Erythroblast (primary cell): ENCODE results near the gene SIGLEC12.
"Not testable (repeated sequence)": the region's sequence is repeated elsewhere in the genome, so short reads cannot be mapped to it uniquely, and the experiment has no call there.

Experiments used
- GATA1 ChIP-seq: IDR thresholded peaks from 2 replicates; pipeline ENCODE4 v1.6.1; 2011; ENCODE audit warnings: low read depth, mild to moderate bottlenecking, control low read depth, low read length, moderate library complexity
- POLR2A ChIP-seq: IDR thresholded peaks from 2 replicates; pipeline ENCODE4 v1.6.1; 2011; ENCODE audit warnings: mild to moderate bottlenecking, low read length

DNA sequence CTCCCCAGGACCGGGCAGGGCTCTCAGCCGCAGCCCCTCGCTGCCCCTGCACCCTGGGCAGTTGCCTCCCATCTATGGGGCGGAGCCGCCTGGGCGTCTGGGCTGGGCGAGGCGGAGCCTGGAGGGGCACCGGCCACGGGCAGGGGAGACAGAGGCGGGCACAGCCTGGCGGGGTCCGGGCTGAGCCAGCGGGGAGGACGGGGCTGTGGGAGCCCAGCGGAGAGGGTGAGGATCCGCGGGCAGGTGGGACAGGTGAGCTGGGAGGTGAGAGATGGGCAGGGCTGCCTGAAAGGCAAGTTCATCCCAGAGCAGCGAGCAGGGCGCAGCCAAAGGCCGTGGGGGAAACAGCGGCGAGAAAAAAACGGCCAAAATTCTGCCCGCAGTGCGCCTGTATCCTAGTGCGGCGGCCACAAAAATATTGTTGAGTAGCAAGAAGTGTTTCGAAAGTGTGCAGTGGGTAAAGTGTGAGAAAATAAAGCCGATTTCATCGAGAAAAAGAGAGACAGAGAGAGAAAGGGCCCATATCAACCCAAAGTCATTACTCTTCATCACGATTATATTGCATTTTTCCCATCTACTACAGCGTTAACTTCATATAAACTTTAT lies 37.5 kb downstream of the SIGLEC12 start:
- TF ChIP-seq POLR2A, GATA1: not testable (repeated sequence)
